K562 (cell line): ENCODE results near the gene EDARADD. TPM values are rescaled to one million over a fixed set of nuclear protein-coding genes. Genes with fewer than 3 reads are reported as not detected.

Experiments used
- ATAC-seq: fragments of 200-7000 bp; cut with Tn5 transposase; 3 replicates; pipeline ENCODE4 v1.9.1; 2020; ENCODE audit warnings: moderate library complexity
- BruUV-seq: library from RNA; stranded (reverse); fragments of 400-500 nt; replicated peaks from 2 replicates; lab custom pipeline; 2021; lab: Mats Ljungman, UMichigan
- CTCF ChIA-PET: fragments of 300-600 bp; formaldehyde crosslinking; extraction: SDS; loops from one replicate; lab custom pipeline; 2021; ENCODE audit warnings: low intra/inter-chr PET ratio; lab: Yijun Ruan, JAX
- POLR2A ChIA-PET: fragments of 300-600, 350-650 bp; sonication (Branson Sonifier 250); formaldehyde crosslinking; extraction: SDS; loops from one replicate; lab custom pipeline; 2021; ENCODE audit warnings: antibody characterized with exemption, inconsistent platforms; lab: Yijun Ruan, JAX
- DNase-seq, 4 experiments: peaks; one replicate each; pipeline versions ENCODE4 v3.0.0 to v3.0.0-alpha.2; 2011 to 2018; ENCODE audit warnings: low spot score in 3 of 4, mixed read lengths in 3 of 4; ENCODE audit errors: extremely low read depth in 1 of 4
- FAIRE-seq: peaks from 2 replicates; lab custom pipeline; 2011; peaks lifted over from hg19 to GRCh38; lab: Jason Lieb, UNC
- H2AFZ ChIP-seq: 2 replicates; pipeline ENCODE4 v1.6.0; 2011; ENCODE audit warnings: low read depth, low read length, control low read depth, inconsistent platforms
- H3K27ac ChIP-seq: fragments of 200-600 bp; 3 replicates; pipeline ENCODE4 v1.8.0; 2011; ENCODE audit warnings: low read depth, mild to moderate bottlenecking, control low read depth, inconsistent platforms, low read length, moderate library complexity, mixed read lengths; ENCODE audit errors: extremely low read depth
- H3K27me3 ChIP-seq, 2 experiments: fragments of 300-600 bp in 1 of 2; 2 replicates in 1 of 2; 3 replicates in 1 of 2; pipeline versions ENCODE4 v1.6.0 to v1.8.0; 2011; ENCODE audit warnings: inconsistent platforms in 2 of 2, low read length in 2 of 2, mild to moderate bottlenecking in 1 of 2, mixed read lengths in 1 of 2, moderate library complexity in 1 of 2; ENCODE audit not compliant: control insufficient read depth in 2 of 2, insufficient read depth in 2 of 2
- H3K36me3 ChIP-seq: fragments of 300-600 bp; 3 replicates; pipeline ENCODE4 v1.8.0; 2011; ENCODE audit warnings: mild to moderate bottlenecking, low read length, inconsistent platforms; ENCODE audit not compliant: control insufficient read depth, insufficient read depth
- H3K4me1 ChIP-seq, 2 experiments: fragments of 200-600 bp in 1 of 2; replicated peaks in 1 of 2; 2 replicates in 1 of 2; 3 replicates in 1 of 2; pipeline versions ENCODE4 v1.5.1 to v1.8.0; 2011; ENCODE audit warnings: inconsistent platforms in 2 of 2, low read length in 2 of 2, mild to moderate bottlenecking in 1 of 2, mixed read lengths in 1 of 2, moderate library complexity in 1 of 2; ENCODE audit not compliant: control insufficient read depth in 2 of 2, insufficient read depth in 2 of 2
- H3K4me2 ChIP-seq: 2 replicates; pipeline ENCODE4 v1.6.1; 2011; ENCODE audit warnings: low read length, control low read depth, inconsistent platforms, mixed read lengths; ENCODE audit not compliant: insufficient read depth
- H3K4me3 ChIP-seq: fragments of 200-600 bp; sonication (generic), shearing (Covaris generic); 2 replicates; pipeline ENCODE4 v1.5.1; 2016; ENCODE audit warnings: control low read depth, inconsistent platforms
- H3K79me2 ChIP-seq: fragments of 200-600 bp; 3 replicates; pipeline ENCODE4 v1.8.0; 2011; ENCODE audit warnings: low read length, inconsistent platforms; ENCODE audit not compliant: control insufficient read depth, insufficient read depth
- H3K9ac ChIP-seq, 2 experiments: 2 replicates each; pipeline versions ENCODE4 v1.6.0 to v1.6.1; 2011; ENCODE audit warnings: low read depth in 2 of 2, low read length in 2 of 2, control low read depth in 1 of 2, inconsistent platforms in 1 of 2, mild to moderate bottlenecking in 1 of 2, mixed read lengths in 1 of 2; ENCODE audit not compliant: insufficient read depth in 1 of 2
- H3K9me1 ChIP-seq: one replicate; pipeline ENCODE4 v1.6.0; 2011; ENCODE audit warnings: inconsistent platforms, mild to moderate bottlenecking, low read length, moderate library complexity; ENCODE audit not compliant: control insufficient read depth, insufficient read depth
- H3K9me3 ChIP-seq: replicated peaks from 2 replicates; pipeline ENCODE4 v1.5.1; 2011; ENCODE audit warnings: low read depth, low read length, inconsistent platforms; ENCODE audit not compliant: control insufficient read depth, insufficient read depth
- H4K20me1 ChIP-seq: replicated peaks from 2 replicates; pipeline ENCODE4 v1.6.1; 2011; ENCODE audit warnings: low read length, inconsistent platforms, mixed read lengths; ENCODE audit not compliant: control insufficient read depth, insufficient read depth
- C11orf30 ChIP-seq: fragments of 450-650 bp; IDR thresholded peaks from 2 replicates; pipeline ENCODE4 v1.6.1; 2016; ENCODE audit warnings: low read depth, mild to moderate bottlenecking
- CC2D1A ChIP-seq: fragments of 450-650 bp; IDR thresholded peaks from 2 replicates; pipeline ENCODE4 v1.6.1; 2017; ENCODE audit warnings: mild to moderate bottlenecking
- CCAR2 ChIP-seq: fragments of 200-400 bp; formaldehyde crosslinking; IDR thresholded peaks from 2 replicates; pipeline ENCODE4 v1.6.1; 2017; ENCODE audit warnings: mild to moderate bottlenecking, low read depth, low read length
- ZNF316 ChIP-seq: fragments of 450-650 bp; IDR thresholded peaks from 2 replicates; pipeline ENCODE4 v1.6.1; 2016
- ZNF518B ChIP-seq: fragments of 250-450 bp; sonication (Bioruptor Pico); IDR thresholded peaks from 2 replicates; pipeline ENCODE4 v1.5.0; 2021; ENCODE audit warnings: mild to moderate bottlenecking, moderate library complexity
- WGBS: fragments of 100-300 bp; shearing (Covaris generic); methylation state at CpG from one replicate; pipeline ENCODE4 v1.1.6; 2016; ENCODE audit warnings: low coverage, mixed read lengths; ENCODE audit not compliant: insufficient coverage; ENCODE audit errors: missing lambda C conversion rate; 5-methylcytosine and 5-hydroxymethylcytosine counted together
- in situ Hi-C: fragments of 300-500 bp; cut with MboI; formaldehyde crosslinking; loops from 4 replicates; pipeline ENCODE4 v1.15.0; 2018; ENCODE audit warnings: inconsistent platforms, mixed read lengths
- intact Hi-C: fragments of 100-400 bp; cut with micrococcal nuclease; formaldehyde crosslinking; loops from 2 replicates; pipeline ENCODE4 v1.14.2; 2022
- polyA plus RNA-seq, 8 experiments: library from polyadenylated mRNA; depleted of rRNA in 4 of 8; stranded (reverse) in 5 of 8; unstranded in 3 of 8; fragments of >200 nt; fragmentation: Nextera tagmentation in 2 of 8; fragmentation: Illumina TruSeq in 1 of 8; extraction: Ambion mirVana in 2 of 8; extraction: Trizol in 1 of 8; gene quantifications; 2 replicates each; pipeline versions ENCODE4 v1.2.1 to v1.2.3, GENCODE V29; 2011 to 2014; ENCODE audit warnings: inconsistent platforms in 1 of 8, missing spikeins in 1 of 8
- total RNA-seq, 7 experiments: library from RNA; depleted of rRNA in 6 of 7; stranded (reverse); fragments of >200 nt in 6 of 7; fragmentation: Illumina TruSeq in 2 of 7; extraction: Trizol in 2 of 7; gene quantifications; 2 replicates each; pipeline versions ENCODE4 v1.2.1 to v1.2.3, GENCODE V29; 2011 to 2021; ENCODE audit warnings: low replicate concordance in 1 of 7

EDARADD gene
- total and polyA plus RNA-seq, 9 of the 15 experiments (the other 6 are each of a cell fraction or from before 2014, with no cell fraction given), result 0.46 to 32.4 (median 20.6) TPM

GRCh38 chr1:236371083-236371482 is 23.0 kb upstream of the EDARADD start:
- Histone ChIP-seq H3K79me2 (no peaks in the 10 kb centered on the region), H3K36me3 (no peaks in the 10 kb centered on the region), H3K4me3 (no peak overlapping the region), H2AFZ (peak overlapping the region; percentile 86), H3K27ac (no peak overlapping the region; the same call in 2 of the 3 replicates), H4K20me1 (no peaks in the 10 kb centered on the region), H3K9me1 (no peaks in the 10 kb centered on the region), H3K9me3 (no peaks in the 10 kb centered on the region), H3K27me3 (no peaks in the 10 kb centered on the region), H3K4me2 (no peak overlapping the region), H3K4me1 (peaks cover 0 to 7% of the 10 kb centered on the region in 2 experiments; a peak in 2 of 5 replicates), H3K9ac (no peak overlapping the region)
- WGBS, result 9% methylated on average over 1 of the region's 1 CpG
- ChIA-PET POLR2A (interaction anchor here (0.6 to 1.3 kb wide), 6 partner anchors 11 to 121 kb away, joined by 3 to 5 read pairs (median 3); partner anchors contain the start of gene EDARADD), CTCF (no interaction called here)
- DNase-seq (no peak), FAIRE-seq (no peak), ATAC-seq (no peak)
- no TSS peak for BruUV-seq
- in situ Hi-C loops (no loop called here), intact Hi-C loops (no loop called here)
- TF ChIP-seq ZNF316 (peak; percentile 58), CC2D1A (no peak), ZNF518B (CRISPR knock-in tag) (no peak), CCAR2 (no peak), C11orf30 (peak; percentile 52; the same call in 1 of the 2 replicates)
